ENCODE results near the gene EXOC4.

GRCh38 chr7:133434246-133434865 lies 181.5 kb downstream of the EXOC4 start:
- TF ChIP-seq POLR2AphosphoS5 (IDR thresholded peaks at IDR 0.05) = no peak
- peak in 3 of 5 experiments; percentile 16 to 21 (median 19) for TF ChIP-seq CTCF (IDR thresholded peaks at IDR 0.05)
- no peak for TF ChIP-seq EP300 (IDR thresholded peaks at IDR 0.05; ENCODE audit: low read depth)

Measured in transverse colon (tissue), 4 donors.